NCI-H2196 treated with DMSO at 0.1 percent for 48 hours (cell line): ENCODE data around the gene CSGALNACT2.

Experiments used
- DNase-seq: peaks from one replicate; lab custom pipeline; 2025; ENCODE audit not compliant: unreplicated experiment; lab: John Stamatoyannopoulos, UW

The CSGALNACT2 gene

DNA sequence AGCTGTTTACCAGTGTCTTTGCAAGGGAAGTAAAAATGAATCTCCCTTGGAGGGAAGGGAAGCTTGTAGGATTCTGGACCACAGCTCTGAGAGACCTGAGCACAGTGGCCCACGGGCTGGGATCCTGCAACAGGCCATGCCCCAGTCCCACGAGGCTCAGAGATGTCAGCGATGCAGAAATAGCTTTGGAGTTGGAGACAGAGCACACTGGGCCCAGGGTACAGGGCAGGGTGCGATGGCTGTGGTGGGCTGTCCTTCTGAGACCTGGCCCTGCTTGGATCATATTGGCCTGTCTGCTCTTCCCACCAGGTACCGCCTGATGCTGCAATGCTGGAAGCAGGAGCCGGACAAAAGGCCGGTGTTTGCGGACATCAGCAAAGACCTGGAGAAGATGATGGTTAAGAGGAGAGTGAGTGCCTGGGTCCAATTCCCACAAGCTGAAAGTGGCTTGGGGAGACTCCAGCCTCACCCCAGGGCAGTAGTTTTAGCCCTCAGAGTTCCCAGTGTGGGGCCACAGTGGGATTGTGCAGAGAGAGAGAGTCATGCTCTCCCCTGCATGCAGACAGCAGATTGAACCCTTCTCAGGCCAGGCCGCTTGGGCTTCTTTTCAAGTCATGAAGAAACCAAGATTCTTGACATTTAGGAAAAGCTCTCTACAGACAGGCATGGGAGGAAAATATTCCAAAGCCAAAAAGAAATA, 13.5 kb upstream of the CSGALNACT2 start:
- no peak for DNase-seq

DNA sequence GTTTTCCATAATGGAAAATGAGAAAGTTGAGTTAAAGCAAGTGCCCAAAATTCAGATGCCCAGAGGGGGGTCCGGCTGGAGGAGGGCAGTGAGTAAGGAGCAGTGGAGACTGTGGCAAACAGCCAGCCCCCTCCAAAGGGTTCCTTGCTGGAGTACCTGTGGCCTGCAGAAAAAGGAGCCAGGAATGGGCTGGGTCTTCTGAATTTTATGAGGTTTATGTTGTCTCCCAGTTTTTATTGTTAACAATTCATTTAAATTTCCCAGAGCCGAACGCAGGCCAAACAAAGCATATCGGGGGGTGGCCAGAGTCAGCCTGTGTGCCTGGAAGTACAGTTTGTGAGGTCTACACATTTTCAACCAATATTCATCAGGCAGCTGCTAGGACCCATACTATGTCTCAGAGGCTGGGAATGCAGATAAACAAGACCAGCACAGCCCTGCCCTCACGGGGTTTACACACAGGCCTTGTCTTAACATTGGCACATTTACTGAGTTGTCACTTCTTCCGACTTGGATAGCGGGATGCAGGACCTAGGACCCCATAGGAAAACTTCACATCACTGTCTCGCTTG, 12.9 kb upstream of the CSGALNACT2 start:
- DNase-seq = no peak

DNA sequence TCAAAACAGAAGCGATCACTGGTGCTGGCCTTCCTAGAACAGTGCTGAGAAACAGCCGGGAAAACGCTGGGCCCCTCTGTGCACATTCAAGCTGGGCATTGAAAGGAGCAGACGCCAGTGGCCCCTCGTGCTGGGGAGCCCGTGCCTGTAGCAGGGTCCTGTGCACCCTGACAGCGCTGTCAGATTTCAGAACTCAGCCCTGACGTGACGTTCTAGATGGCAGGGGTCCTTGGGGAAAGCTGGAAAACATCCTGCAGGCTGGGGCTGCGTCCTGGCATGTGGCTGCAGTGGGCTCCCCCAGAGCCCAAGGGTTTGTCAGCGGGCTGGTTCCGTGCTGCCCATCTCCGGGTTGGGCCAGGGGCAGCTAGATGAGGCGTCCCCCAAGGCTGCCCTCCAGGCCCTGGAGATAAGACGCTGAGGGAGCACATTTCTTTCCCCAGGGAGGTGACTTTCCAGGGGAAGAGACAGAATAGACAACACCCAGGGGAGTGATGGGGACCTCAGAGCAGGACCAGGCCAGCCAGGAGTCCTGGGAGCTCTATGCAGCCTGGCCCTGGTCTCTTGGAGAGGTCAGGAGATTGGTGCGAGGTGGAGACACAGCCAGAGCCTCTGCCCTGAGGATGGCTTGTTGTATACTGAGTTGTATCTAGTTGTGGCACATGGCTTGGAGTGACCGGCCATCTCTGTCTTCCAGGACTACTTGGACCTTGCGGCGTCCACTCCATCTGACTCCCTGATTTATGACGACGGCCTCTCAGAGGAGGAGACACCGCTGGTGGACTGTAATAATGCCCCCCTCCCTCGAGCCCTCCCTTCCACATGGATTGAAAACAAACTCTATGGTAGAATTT, 12.1 kb upstream of the CSGALNACT2 start:
- DNase-seq = no peak

DNA sequence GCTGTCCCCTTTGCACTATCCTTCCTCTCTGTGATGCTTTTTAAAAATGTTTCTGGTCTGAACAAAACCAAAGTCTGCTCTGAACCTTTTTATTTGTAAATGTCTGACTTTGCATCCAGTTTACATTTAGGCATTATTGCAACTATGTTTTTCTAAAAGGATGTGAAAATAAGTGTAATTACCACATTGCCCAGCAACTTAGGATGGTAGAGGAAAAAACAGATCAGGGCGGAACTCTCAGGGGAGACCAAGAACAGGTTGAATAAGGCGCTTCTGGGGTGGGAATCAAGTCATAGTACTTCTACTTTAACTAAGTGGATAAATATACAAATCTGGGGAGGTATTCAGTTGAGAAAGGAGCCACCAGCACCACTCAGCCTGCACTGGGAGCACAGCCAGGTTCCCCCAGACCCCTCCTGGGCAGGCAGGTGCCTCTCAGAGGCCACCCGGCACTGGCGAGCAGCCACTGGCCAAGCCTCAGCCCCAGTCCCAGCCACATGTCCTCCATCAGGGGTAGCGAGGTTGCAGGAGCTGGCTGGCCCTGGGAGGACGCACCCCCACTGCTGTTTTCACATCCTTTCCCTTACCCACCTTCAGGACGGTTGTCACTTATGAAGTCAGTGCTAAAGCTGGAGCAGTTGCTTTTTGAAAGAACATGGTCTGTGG, 11.4 kb upstream of the CSGALNACT2 start:
- no peak for DNase-seq

DNA sequence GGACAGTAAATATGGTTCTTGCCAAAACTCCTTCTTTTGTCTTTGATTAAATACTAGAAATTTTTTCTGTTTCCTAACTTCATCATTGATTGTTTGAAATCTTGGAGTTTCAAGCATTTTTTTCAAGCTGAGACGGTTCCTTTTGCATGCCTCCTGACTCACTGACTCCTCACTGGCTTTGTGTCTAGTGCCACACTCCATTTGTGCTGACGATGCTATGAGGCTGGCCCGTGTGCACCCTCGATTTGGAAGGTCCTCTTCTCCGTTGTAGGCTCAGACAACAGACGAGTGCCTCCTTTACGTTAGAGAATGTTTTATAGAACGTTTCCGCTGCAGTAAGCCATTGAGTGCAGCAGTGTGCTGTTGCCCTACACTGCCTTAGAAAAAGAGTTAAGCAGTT, 10.8 kb upstream of the CSGALNACT2 start:
- DNase-seq = no peak

DNA sequence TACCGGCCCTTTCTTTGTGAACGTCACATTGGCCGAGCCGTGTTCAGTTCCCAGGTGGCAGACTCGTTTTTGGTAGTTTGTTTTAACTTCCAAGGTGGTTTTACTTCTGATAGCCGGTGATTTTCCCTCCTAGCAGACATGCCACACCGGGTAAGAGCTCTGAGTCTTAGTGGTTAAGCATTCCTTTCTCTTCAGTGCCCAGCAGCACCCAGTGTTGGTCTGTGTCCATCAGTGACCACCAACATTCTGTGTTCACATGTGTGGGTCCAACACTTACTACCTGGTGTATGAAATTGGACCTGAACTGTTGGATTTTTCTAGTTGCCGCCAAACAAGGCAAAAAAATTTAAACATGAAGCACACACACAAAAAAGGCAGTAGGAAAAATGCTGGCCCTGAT, 9.9 kb upstream of the CSGALNACT2 start:
- no peak for DNase-seq

DNA sequence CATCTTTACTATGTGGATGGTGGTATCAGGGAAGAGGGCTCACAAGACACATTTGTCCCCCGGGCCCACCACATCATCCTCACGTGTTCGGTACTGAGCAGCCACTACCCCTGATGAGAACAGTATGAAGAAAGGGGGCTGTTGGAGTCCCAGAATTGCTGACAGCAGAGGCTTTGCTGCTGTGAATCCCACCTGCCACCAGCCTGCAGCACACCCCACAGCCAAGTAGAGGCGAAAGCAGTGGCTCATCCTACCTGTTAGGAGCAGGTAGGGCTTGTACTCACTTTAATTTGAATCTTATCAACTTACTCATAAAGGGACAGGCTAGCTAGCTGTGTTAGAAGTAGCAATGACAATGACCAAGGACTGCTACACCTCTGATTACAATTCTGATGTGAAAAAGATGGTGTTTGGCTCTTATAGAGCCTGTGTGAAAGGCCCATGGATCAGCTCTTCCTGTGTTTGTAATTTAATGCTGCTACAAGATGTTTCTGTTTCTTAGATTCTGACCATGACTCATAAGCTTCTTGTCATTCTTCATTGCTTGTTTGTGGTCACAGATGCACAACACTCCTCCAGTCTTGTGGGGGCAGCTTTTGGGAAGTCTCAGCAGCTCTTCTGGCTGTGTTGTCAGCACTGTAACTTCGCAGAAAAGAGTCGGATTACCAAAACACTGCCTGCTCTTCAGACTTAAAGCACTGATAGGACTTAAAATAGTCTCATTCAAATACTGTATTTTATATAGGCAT, 9.1 kb upstream of the CSGALNACT2 start:
- DNase-seq = no peak

DNA sequence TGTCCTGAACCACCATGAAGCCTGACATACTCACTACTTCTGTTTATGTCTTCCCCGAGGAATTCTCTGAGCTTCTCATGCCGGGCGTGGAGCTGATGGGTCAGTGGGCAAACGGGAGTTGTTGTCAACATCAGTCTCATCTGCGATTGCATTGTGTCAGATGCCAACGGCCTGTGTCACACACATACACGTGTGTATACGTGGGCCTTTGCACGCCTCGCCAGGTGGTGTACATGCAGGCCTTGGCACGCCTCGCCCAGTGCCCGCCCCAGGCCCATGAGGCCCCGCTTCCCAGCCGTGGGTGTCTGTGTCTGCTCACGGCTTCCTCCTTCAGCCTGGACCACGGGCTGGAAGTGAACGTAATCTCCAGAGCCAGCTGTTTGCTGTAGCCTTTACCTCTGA, 7.5 kb upstream of the CSGALNACT2 start:
- no peak for DNase-seq

DNA sequence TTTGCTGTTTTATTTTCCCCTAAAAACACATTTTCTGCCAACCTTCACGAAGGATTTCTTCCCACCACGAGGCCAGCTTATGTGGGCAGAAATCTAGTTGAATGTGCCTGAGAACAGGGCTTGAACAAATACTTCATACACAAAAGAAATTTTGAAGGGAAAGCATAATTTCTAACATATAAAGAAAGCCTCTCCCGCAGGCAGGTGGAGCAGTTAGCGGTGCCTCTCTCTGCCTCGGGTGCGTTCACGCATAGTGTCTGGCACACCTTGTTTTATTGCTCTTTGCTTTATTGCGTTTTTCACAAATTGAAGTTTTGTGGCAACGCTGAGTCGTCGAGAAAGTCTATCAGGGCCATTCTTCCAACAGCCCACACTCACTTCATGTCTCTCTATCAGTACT, 7.0 kb upstream of the CSGALNACT2 start:
- DNase-seq = no peak

DNA sequence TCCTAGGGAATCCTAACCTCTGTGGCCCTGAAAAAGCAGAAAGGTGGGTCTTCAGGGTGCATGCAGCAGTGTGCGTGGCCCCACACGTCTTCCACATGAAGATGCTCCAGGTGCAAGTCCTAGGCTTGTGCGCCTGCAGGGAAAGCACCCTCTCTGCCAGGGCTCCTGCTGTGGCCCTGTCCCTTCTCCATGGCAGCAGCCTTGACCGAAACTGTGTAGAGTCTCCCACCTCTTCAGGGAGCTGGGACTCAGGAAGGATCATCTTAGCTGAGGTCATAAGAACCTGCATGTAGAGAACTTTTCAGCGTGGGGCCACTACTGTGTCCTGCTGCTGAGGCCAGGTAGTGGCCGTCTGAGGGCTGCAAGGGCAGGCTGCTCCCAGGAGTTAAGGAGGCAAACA, 6.3 kb upstream of the CSGALNACT2 start:
- DNase-seq = no peak

DNA sequence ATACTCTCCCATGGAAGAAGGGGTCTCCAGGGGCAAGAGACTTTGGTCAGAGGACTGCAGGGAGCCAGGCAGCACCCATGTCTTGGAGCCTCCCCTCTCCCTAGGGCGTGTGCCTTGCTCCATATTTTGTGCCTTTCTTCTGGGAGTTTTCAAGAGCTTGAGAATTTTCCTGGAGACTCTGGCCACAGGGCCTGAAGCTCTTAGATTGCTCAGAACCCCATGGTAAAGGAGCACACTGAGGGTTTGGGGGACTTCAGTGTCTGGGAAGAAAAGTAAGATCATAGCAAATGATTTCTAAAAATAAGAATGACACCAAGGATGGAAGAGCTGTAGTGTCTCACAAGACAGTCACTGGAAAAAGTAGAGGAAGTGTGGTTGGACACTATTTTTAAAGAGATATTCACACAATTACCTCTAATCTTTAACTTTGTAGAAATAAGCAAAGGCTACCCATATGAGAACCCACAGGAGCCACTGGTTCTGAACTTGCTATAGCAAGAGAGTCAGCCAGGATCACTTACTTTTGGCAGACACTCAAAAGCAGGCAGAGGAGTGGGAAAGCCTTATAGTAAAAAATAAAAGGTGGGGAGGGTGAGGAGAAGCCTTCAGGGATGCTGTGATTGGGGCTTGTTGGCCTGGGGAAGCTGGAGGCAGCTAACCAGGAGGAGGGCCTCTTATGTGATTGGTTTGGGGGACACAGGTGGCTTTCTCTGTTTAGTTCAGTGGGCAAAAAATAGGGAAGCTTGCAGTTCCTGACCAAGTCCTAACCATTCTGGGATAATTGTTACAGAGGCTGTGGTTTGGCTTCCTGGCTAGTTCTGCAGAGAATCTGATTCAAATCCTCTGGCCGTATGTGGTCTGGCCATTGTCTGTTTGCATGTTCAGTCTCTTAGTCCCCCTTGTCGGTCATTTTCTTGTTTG, 5.1 kb upstream of the CSGALNACT2 start:
- no peak for DNase-seq

DNA sequence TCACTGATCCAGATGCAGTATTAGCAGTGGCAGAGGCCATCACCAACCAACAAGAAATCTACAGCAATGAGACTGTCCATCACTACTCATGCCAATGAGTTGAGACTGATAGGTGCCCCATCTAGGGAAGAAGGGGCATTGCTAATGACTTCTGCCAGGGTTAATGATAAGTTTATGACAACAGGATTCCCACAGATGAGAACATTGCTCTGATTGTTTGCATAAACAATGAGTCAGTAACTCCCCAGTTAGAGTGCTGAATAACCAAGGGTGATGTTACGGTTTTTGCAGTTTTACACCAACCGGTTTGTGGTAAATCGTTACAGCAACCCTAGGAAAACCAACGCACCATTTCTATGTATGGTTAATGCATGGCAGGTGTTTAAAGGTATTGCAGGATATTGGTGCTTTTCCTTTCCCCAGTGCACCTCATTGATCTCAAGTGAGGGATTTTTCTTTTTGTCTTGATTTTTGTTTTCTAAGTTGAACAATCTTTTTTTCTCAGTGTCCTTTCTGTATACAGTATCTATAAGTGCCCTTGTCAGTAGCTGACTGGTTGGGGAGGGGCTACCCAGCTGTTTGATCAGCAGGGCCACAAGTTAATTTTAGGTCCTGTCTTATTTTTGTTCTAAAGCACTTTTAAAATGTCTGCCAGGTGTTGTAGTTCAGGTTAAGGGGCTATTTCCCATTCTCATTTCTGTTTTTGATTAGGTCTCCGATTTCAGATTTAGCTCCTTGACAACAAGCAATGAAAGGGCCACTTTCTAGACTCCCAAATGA, 3.9 kb upstream of the CSGALNACT2 start:
- DNase-seq = no peak

DNA sequence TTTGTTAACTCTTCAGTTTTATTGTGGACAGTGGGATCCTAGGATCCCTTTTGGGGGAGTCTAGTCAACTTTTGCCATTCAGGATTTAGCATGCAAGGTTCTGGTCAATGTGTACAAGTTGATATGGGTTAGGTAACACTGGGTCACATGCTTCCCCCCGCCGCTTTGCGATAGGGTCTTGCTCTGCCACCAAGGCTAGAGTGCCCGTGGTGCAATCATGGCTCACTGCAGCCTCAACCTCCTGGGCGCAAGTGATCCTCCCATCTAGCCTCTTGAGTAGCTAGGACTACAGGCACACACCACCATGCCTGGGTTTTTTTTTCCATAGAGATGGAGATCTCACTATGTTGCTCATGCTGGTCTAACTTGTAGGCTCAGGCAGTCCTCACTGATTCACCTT, 3.2 kb upstream of the CSGALNACT2 start:
- DNase-seq = no peak

DNA sequence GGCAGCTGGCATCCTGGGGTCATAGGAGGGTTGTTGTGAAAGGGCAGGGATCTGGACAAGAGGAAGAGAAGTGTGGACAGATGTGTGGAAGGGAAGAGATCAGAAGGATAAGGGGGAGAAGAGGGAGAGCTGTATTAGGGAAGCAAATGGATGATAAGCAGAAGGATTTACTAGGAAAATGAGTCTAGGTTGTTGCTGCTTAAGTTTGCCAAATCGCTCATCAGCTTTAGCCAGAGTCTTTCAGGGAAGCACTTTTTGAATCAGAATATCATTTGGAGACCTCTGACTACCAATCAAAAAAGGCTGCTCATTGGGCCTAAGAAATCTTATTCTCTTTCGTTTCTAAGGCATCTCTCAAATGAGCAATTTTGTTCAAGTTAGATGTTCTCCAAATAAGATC, 2.6 kb upstream of the CSGALNACT2 start:
- no peak for DNase-seq

DNA sequence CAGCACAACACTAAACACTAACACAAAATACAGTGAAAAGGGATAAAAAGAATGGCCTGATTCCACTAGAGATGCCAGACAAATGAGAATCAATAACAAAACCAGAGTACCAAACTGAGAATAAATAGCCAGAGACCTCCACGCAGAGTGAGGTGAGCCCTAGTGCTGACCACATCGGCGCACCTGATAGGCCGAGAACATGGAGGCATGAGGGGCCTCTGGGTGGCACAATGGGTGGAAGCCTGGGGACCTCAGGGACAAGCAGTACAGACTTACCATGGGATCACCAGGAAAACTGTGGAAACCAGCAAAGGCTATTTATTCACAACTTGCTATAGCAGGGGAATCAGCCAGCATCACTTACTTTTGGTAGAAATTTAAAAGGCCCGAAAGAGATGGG, 1.8 kb upstream of the CSGALNACT2 start:
- no peak for DNase-seq

DNA sequence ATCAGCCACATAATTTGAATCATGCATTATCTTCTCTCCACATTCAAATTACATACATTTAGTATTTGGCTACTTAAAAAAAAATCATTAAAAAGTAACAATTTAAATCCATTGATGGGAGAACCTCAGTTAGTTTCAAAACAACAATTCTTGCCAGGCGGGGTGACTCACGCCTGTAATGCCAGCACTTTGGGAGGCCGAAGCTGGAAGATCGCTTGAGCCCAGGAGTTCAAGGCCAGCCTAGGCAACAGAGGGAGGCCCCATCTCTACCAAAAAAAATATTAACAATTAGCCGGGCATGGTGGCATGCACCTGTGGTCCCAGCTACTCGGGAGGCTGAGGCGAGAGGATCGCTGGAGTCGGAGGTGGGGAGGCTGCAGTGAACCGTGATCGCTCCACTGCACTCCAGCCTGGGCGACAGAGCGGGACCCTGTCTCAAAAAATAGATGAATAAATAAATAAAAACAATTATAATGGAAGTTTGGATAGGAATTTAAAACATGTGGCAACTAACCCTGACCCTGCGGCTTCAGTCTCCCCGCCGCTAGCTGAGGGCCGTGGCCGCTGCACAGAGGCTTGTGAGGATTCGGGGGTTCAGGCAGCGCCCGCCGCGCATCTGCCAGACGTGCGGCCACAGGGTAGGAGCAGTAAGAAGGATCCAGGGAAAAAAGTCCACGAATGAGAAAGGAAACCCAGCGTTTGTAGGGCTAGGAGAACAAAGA, 1.1 kb upstream of the CSGALNACT2 start:
- no peak for DNase-seq

DNA sequence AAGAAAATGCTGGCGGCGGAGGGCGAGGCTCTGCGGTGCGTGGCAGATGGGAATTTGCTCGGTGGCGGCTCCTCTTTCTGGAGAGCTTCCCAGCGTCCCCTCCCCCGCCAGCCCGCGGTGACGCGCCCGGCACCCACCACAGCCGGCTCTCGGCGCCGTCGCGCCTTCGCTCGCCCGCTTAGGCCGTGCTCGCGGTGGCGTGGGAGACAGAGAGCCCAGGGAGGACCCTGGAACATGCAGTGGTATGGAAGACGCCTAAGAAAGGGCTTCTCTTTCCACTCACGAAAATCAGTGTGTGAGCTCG, 576 bp upstream of the CSGALNACT2 start:
- DNase-seq = no peak

DNA sequence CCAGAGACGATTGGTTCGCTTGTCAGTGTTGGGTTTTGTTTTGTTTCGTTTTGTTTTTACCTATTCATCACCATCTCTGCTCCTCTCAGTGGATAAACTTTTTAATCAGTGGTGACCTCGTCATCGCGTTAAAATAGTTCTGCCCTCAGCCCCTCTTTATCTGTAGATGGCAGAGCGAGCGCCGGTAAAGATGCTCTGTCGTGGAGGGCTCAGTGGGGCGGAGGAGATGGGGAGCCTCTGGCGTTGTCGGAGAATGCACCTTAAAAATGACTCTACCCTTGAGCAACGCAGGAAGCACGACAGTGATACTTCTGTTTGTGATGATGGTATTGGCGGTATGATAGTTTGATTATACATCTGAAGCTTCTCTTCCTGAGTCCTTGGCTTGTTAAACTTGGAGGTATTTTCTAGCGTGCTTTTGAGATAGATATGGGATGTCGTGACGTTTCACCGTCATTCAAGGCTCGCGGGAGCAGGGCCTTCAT, 554 bp downstream of the CSGALNACT2 start:
- DNase-seq = no peak

DNA sequence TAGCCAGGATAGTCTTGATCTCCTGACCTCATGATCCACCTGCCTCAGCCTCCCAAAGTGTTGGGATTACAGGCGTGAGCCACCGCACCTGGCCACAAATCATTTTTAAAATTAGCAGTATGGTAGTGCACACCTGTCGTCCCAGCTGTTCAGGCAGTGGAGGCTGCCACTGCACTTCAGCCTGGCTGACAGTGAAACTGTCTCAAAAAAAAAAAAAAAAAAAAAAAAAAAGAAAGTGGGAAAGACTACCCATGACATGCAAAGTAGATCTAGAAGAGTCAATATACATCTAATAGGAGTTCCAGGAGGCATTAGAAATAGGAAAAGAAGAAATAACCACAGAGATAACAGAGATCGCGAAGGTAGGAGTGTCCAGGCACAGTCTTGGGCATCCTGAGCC, 3.2 kb downstream of the CSGALNACT2 start:
- no peak for DNase-seq
